ENCODE data around the gene GABRG3. TPM values are rescaled to one million over a fixed set of nuclear protein-coding genes. Genes with fewer than 3 reads are reported as not detected.

Gene GABRG3
- total and polyA plus RNA-seq, 11 donors = not detected

- Histone ChIP-seq H3K4me3 (no peak overlapping the region), H3K4me1 (no peaks in the 10 kb centered on the region), H3K27me3 (peaks cover 0 to 5% (median 0%) of the 10 kb centered on the region in 9 donors), H3K36me3 (no peaks in the 10 kb centered on the region), H3K27ac (no peak overlapping the region), H3K9me3 (peaks cover 0 to 18% (median 0%) of the 10 kb centered on the region in 12 donors)
- WGBS, 4 donors = 84 to 90% (median 88%) methylated on average over 6 of the region's 6 CpGs
- TF ChIP-seq, protein P1, sequence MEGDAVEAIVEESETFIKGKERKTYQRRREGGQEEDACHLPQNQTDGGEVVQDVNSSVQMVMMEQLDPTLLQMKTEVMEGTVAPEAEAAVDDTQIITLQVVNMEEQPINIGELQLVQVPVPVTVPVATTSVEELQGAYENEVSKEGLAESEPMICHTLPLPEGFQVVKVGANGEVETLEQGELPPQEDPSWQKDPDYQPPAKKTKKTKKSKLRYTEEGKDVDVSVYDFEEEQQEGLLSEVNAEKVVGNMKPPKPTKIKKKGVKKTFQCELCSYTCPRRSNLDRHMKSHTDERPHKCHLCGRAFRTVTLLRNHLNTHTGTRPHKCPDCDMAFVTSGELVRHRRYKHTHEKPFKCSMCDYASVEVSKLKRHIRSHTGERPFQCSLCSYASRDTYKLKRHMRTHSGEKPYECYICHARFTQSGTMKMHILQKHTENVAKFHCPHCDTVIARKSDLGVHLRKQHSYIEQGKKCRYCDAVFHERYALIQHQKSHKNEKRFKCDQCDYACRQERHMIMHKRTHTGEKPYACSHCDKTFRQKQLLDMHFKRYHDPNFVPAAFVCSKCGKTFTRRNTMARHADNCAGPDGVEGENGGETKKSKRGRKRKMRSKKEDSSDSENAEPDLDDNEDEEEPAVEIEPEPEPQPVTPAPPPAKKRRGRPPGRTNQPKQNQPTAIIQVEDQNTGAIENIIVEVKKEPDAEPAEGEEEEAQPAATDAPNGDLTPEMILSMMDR (IDR thresholded peaks at IDR 0.05) = no peak
- no peak for TF ChIP-seq POLR2A (IDR thresholded peaks at IDR 0.05)
- DNase-seq (no peak), ATAC-seq (no peak)
- intact Hi-C loops (cut with DNase I) = no loop called here
These were observed 426.0 kb downstream of the GABRG3 start for GRCh38 chr15:27396996-27397395.

- DNase-seq (no peak), ATAC-seq (no peak)
- H3K4me3 ChIP-seq = no peak overlapping the region
- H3K27me3 ChIP-seq = peaks cover 0 to 5% (median 0%) of the 10 kb centered on the region in 9 donors
- intact Hi-C loops (cut with DNase I) = no loop called here
- H3K9me3 ChIP-seq = peaks cover 0 to 15% (median 0%) of the 10 kb centered on the region in 12 donors
- WGBS, 4 donors = 76 to 84% (median 81%) methylated on average over 8 of the region's 8 CpGs
- no peaks in the 10 kb centered on the region for H3K36me3 ChIP-seq
- H3K27ac ChIP-seq = no peak overlapping the region
- no peaks in the 10 kb centered on the region for H3K4me1 ChIP-seq
- TF ChIP-seq, protein P1 (IDR thresholded peaks at IDR 0.05) = no peak
- TF ChIP-seq POLR2A (IDR thresholded peaks at IDR 0.05) = no peak
These were observed 427.7 kb downstream of the GABRG3 start for GRCh38 chr15:27398631-27399161.

DNA sequence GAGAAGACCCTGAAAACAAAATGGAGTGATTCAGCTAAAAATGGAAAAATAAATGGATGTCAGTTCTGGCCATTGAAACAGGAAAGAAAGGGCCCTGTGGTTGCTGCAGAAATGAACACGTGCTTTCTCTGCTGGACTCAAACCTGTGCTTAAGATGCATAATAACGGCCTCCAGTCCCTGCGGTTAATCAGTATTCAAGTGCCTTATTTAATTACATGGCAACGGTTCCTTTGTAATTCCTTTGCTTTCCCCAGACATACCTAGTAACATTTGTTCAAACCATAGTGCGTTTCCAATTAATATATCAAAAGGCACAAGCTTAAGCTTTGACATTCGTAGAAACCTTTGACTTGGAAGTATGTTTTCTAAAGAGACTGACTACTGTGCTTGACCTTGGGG, 428.3 kb downstream of the GABRG3 start:
- Histone ChIP-seq H3K27ac (no peak overlapping the region), H3K36me3 (no peaks in the 10 kb centered on the region), H3K4me3 (no peak overlapping the region), H3K4me1 (no peaks in the 10 kb centered on the region), H3K27me3 (peaks cover 0 to 5% (median 0%) of the 10 kb centered on the region in 9 donors), H3K9me3 (peaks cover 0 to 12% (median 0%) of the 10 kb centered on the region in 12 donors)
- no peak for TF ChIP-seq POLR2A (IDR thresholded peaks at IDR 0.05)
- TF ChIP-seq, protein P1 (IDR thresholded peaks at IDR 0.05) = no peak
- WGBS, 4 donors = 76 to 84% (median 80%) methylated on average over 6 of the region's 6 CpGs
- DNase-seq (no peak), ATAC-seq (no peak)
- intact Hi-C loops (cut with DNase I) = no loop called here

DNA sequence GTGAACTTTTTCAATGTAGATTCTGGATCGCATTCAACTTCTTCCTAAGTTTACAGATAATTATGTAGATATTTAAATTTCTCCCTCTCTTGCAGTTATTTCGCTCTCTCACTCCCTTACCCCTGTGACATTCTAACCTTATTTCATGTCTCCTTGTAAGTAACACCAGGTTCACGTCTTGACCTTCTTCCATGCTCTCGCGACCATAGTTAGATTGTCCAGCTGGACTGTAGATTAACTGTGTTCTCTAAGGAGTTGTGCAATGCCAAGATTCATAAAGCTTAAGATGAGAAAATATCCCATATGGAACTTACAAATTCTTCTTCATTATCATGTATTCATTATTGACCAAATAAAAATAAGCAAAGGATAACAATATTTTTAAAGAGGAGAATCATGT, 430.5 kb downstream of the GABRG3 start:
- 61 to 74% (median 66%) methylated on average over 5 of the region's 5 CpGs for WGBS, 4 donors
- ATAC-seq = no peak
- Histone ChIP-seq H3K9me3 (peaks cover 0 to 7% (median 0%) of the 10 kb centered on the region in 12 donors), H3K4me3 (no peak overlapping the region), H3K27ac (no peak overlapping the region), H3K4me1 (no peaks in the 10 kb centered on the region), H3K27me3 (peaks cover 0 to 5% (median 0%) of the 10 kb centered on the region in 9 donors), H3K36me3 (no peaks in the 10 kb centered on the region)
- no peak for DNase-seq
- TF ChIP-seq, protein P1 (IDR thresholded peaks at IDR 0.05) = no peak
- TF ChIP-seq POLR2A (IDR thresholded peaks at IDR 0.05) = no peak
- intact Hi-C loops (cut with DNase I) = loop anchor here in 1 of 10 donors (10.0 kb wide), 1 partner anchor 63 kb away; no protein-coding TSS in a partner anchor

All from heart left ventricle (tissue), 16 donors.